ENCODE results near the gene CTNNA1.
"Not testable (repeated sequence)": the region's sequence is repeated elsewhere in the genome, so short reads cannot be mapped to it uniquely, and the experiment has no call there.

The CTNNA1 gene

DNA sequence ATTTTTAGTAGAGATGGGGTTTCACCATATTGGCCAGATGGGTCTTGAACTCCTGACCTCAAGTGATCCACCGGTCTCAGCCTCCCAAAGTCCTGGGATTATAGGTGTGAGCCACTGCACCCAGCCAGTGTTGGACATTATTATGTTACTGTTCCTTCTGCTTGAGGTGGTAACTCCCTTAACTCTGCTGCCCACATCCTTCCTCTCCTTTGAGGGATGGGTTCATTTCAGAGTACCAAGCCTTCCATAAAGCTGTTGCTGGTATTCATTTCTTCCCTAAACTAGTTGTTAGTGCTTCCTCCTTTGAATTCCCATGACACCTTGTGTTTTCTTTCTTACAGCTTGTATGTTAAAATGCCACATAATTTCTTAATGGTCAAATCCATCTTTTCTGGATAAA lies 54.0 kb downstream of the CTNNA1 start:
- no peak overlapping the region for H3K4me3 ChIP-seq (ENCODE audit: low read depth, low read length)
- TF ChIP-seq, protein P1, sequence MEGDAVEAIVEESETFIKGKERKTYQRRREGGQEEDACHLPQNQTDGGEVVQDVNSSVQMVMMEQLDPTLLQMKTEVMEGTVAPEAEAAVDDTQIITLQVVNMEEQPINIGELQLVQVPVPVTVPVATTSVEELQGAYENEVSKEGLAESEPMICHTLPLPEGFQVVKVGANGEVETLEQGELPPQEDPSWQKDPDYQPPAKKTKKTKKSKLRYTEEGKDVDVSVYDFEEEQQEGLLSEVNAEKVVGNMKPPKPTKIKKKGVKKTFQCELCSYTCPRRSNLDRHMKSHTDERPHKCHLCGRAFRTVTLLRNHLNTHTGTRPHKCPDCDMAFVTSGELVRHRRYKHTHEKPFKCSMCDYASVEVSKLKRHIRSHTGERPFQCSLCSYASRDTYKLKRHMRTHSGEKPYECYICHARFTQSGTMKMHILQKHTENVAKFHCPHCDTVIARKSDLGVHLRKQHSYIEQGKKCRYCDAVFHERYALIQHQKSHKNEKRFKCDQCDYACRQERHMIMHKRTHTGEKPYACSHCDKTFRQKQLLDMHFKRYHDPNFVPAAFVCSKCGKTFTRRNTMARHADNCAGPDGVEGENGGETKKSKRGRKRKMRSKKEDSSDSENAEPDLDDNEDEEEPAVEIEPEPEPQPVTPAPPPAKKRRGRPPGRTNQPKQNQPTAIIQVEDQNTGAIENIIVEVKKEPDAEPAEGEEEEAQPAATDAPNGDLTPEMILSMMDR (IDR thresholded peaks at IDR 0.05; ENCODE audit: control insufficient read depth, extremely low read depth, insufficient read depth) = no peak
- DNase-seq (ENCODE audit: low read depth) = no peak

DNA sequence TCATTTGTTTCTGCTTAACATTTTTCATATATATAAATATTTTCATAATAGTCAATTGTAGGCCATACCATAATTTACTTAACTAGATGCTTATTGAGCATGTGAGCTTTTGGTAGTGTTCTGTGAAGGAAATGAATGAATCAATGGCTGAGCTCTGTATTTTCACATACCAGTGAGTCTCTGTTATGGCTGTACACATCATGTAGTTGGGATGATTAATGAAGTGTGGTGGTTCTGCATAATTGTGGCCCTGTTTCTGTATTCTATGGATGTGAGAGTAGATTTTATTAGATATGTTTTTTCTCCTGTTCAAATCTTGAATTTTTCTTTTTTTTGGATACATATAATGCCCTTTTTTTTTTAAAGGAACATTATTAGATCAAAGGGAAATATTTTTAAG lies 56.2 kb downstream of the CTNNA1 start:
- no peak overlapping the region for H3K4me3 ChIP-seq (ENCODE audit: low read depth, low read length)
- TF ChIP-seq, protein P1 (IDR thresholded peaks at IDR 0.05; ENCODE audit: control insufficient read depth, extremely low read depth, insufficient read depth) = no peak
- no peak for DNase-seq (ENCODE audit: low read depth)

DNA sequence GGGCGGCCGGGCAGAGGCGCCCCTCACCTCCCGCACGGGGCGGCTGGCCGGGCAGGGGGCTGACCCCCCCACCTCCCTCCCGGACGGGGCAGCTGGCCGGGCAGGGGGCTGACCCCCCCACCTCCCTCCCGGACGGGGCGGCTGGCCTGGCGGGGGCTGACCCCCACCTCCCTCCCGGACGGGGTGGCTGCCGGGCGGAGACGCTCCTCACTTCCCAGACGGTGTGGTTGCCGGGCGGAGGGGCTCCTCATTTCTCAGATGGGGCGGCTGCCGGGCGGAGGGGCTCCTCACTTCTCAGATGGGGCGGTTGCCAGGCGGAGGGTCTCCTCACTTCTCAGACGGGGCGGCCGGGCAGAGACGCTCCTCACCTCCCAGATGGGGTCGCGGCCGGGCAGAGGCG lies 57.6 kb downstream of the CTNNA1 start:
- H3K4me3 ChIP-seq (ENCODE audit: low read depth, low read length); DNase-seq (ENCODE audit: low read depth): not testable (repeated sequence)

DNA sequence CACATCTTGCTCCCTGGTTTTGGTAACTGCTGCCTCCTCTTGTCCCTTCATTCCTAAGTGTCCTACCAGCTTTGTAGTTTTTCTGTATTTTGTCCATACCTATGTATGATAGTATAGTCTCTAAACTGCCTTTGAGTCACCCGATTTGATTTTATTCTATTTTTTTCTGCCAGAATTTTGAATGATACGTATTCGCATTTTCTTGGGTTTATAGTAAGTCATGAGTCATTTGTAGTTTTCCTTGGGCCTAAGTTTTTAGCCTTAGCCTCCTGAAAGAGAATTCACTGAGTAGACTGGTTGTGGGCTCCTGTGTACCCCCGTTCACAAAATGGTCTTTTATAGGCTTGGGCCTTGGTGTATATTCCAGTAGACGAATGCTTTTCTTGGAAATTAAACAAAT lies 62.3 kb downstream of the CTNNA1 start:
- TF ChIP-seq, protein P1 (IDR thresholded peaks at IDR 0.05; ENCODE audit: control insufficient read depth, extremely low read depth, insufficient read depth) = no peak
- no peak for DNase-seq (ENCODE audit: low read depth)
- H3K4me3 ChIP-seq (ENCODE audit: low read depth, low read length) = no peak overlapping the region

DNA sequence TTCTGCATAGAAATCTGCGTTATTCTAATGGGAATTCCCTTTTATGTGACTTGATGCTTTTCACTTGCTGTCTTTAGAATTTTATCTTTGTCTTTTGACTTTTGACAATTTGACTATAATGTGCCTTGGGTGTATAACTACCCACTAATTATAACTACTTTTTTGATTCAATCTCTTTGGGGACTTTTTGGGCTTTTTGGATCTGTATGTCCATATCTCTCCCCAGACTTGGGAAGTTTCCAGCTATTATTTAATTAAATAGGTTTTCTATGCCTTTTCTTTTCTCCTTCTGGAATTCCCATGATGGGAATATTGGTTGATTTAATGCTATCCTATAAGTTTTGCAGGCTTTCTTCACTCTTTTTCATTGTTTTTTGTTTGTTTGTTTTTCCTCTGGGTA lies 64.0 kb downstream of the CTNNA1 start:
- no peak for DNase-seq (ENCODE audit: low read depth)
- H3K4me3 ChIP-seq (ENCODE audit: low read depth, low read length) = no peak overlapping the region
- TF ChIP-seq, protein P1 (IDR thresholded peaks at IDR 0.05; ENCODE audit: control insufficient read depth, extremely low read depth, insufficient read depth) = no peak

DNA sequence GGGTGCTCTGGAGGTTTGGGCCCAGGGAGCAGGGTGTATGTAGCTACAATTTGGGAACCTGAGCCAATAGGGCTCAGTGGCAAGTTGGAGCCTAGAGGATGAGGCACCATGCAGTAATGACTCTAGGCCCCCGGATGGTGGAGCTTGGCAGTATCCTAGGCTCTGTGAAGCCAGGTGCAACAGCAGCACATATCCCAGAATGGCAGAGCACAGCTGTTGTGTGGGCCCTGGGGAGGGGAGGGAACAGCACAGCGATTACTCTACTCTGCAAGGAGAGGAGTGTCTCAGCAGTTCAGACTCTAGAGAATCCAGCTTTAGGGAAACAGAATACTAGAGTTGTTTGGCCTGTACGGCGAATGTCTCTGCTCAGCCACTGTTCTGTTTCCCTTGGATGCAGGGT lies 65.9 kb downstream of the CTNNA1 start:
- no peak for DNase-seq (ENCODE audit: low read depth)
- no peak overlapping the region for H3K4me3 ChIP-seq (ENCODE audit: low read depth, low read length)
- TF ChIP-seq, protein P1 (IDR thresholded peaks at IDR 0.05; ENCODE audit: control insufficient read depth, extremely low read depth, insufficient read depth) = no peak

DNA sequence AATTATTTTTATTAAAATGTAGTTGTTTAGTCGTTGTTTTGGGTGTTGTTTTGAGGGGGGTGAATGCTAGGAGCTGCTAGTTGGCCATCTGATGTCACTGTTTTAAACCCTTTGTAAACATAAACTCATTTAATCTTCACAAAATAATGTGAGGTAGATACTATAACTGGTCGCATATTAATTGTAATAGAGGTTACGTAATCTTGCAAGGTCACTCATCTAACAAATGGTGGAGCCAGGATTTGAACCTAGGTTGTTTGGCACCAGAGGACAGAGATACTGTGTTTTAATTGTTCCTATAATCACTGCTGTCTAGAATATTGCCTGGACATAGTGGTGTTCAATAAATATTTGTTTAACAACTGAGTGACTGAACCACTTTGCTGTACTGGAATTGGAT lies 67.5 kb downstream of the CTNNA1 start:
- no peak overlapping the region for H3K4me3 ChIP-seq (ENCODE audit: low read depth, low read length)
- TF ChIP-seq, protein P1 (IDR thresholded peaks at IDR 0.05; ENCODE audit: control insufficient read depth, extremely low read depth, insufficient read depth) = no peak
- DNase-seq (ENCODE audit: low read depth) = no peak

DNA sequence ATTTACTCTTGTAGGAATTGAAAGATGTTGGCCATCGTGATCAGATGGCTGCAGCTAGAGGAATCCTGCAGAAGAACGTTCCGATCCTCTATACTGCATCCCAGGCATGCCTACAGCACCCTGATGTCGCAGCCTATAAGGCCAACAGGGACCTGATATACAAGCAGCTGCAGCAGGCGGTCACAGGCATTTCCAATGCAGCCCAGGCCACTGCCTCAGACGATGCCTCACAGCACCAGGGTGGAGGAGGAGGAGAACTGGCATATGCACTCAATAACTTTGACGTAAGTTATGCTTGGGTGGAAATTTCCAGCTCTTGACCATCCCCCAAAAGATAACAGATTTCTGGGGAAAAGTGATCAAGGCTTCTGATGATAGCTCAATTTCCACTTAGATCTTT lies 71.3 kb downstream of the CTNNA1 start:
- TF ChIP-seq, protein P1 (IDR thresholded peaks at IDR 0.05; ENCODE audit: control insufficient read depth, extremely low read depth, insufficient read depth) = no peak
- DNase-seq (ENCODE audit: low read depth) = no peak
- H3K4me3 ChIP-seq (ENCODE audit: low read depth, low read length) = no peak overlapping the region

Data from LNCaP clone FGC (cell line).